ENCODE data around the gene COPB1. TPM values are rescaled to one million over a fixed set of nuclear protein-coding genes. Genes with fewer than 3 reads are reported as not detected.

Gene COPB1
- total RNA-seq, 1 experiment from 2014 or later = 333 TPM

DNA sequence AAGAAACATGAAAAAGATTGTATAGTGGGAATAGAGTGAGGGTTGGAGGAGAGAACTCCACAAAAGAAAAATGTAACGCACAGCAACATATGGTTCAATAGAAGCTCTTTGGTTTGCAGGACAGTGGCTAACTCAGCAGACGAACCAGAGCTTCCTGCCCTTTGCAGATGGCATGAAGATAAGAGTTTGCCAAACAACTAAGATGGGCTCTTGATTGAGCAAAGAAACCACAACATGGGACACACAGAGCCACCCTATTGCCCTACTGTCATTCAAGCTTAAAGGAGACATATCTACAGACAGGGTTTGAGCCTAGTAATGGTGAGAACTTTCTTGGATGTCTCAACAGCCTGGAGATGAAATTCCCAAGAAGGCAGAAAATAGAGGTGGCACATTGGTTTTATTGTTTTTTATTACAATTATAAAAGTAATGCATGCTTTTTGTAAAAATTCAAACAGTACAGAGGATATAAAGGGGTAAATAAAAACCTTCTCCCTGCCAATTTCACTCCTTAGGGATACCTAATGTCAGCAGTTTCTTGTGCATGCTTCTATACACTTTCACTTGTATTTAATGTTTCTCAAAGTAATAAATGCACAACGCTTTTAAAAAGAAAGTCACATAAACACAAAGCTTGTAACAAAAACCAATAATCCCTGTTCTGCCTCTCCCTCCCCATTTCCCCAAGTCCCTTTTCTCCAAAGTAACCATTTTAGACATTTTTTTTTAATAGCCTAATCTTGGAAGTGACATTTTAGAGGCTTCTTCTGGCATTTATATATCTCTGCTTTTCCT lies 63.7 kb downstream of the COPB1 start:
- DNase-seq (ENCODE audit: low spot score) = no peak

GRCh38 chr11:14425621-14426020 lies 74.0 kb downstream of the COPB1 start:
- DNase-seq (ENCODE audit: low spot score) = no peak

DNA sequence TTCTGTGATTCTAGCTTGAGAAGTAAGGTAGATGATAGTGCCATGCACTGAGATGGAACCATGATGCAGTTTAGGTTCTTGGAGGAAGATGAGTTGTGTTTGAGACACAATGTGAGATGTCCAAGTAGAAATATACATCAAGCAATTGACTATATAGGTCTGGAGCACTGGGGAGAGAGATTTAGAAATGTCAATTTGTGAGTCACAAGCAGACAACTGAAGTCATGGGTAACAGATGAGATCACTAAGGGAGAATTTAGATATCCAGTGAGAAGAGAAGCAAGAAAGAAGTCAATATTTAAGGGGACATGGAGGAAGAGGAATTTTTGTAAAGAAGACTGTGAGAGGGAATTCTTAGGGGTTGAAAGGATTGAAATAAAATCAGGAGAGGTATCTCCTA lies 75.5 kb downstream of the COPB1 start:
- DNase-seq (ENCODE audit: low spot score) = peak; percentile 56

GRCh38 chr11:14423633-14424032 lies 76.0 kb downstream of the COPB1 start:
- DNase-seq (ENCODE audit: low spot score) = peak; percentile 60

DNA sequence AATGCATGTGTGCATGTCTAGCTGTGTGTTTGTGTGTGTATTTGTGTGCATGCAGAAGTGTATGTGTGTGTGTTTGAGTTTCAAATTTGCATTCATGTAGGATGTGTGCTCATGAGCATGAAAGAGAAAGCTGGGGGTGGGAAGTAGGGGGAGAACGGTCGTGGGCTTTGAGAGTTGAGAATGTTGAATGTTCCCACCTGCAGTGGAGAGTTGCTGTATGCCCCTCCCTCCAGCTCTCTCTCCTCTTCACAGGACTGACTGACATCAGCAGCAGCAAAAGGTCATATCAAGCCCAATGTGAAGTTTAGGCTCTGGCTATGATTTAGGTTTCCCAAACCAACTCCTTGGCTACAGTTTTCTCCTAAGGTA lies 76.8 kb downstream of the COPB1 start:
- peak; percentile 38 for DNase-seq (ENCODE audit: low spot score)

GRCh38 chr11:14422052-14422813 lies 77.4 kb downstream of the COPB1 start:
- DNase-seq (ENCODE audit: low spot score) = peak; percentile 98

DNA sequence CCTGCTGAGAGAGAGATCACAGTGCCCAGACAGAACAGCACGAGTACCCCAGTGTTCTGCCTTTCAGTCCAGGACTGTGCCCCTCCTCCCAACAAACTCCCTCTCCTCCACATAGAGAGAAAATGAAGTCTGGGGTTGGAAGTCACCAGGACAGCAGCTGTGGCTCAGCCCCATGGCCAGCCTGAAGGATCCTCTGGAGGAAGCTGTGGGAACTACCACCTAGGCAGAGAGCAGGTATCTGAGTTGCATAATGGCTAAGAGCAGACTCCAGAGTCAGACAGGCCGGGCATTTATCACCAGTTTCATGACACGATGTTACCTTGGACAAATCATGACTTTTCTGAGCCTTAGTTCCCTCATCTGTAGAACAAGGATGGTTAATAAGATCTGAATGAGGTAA lies 79.4 kb downstream of the COPB1 start:
- DNase-seq (ENCODE audit: low spot score) = no peak

- DNase-seq (ENCODE audit: low spot score) = peak; percentile 58
These were observed 80.7 kb downstream of the COPB1 start for GRCh38 chr11:14418801-14419417.

DNA sequence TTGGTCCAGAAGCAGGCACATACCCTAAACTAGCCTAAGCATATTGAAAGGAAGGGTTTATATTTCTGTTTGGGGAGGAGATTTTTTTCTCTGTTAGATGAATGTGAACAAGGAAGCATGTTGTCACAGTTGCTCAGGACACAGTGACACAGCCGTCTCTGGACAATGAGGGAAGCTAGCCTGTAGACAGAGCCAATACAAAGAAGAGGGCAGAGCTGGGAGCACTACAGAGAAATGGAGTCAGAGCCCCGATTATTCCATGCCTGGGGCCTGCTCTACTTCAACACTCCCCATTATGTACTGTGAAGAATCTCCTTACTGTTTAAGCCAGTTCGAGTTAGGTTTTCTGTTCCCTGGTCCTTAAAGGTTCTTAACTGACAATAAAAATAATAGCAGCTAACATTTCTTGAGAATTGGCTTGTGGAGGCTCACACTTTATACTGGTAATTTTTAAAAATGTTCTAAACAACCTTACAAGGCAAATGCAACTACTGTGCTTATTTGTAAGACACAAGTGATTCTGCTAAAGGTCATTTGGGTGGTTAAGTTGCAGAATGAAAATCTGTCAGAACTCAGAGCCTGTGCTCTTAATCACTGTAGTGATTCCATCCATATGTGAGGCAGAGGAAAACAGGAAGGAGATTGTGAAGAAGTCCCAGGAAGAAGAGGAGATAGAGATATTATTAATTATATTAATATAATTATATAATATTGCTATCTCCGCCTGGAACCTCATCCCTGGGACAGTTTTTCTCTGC lies 81.8 kb downstream of the COPB1 start:
- DNase-seq (ENCODE audit: low spot score) = no peak

GRCh38 chr11:14417186-14417585 lies 82.4 kb downstream of the COPB1 start:
- no peak for DNase-seq (ENCODE audit: low spot score)

GRCh38 chr11:14414470-14415461 lies 84.8 kb downstream of the COPB1 start:
- peak; percentile 76 for DNase-seq (ENCODE audit: low spot score)

DNA sequence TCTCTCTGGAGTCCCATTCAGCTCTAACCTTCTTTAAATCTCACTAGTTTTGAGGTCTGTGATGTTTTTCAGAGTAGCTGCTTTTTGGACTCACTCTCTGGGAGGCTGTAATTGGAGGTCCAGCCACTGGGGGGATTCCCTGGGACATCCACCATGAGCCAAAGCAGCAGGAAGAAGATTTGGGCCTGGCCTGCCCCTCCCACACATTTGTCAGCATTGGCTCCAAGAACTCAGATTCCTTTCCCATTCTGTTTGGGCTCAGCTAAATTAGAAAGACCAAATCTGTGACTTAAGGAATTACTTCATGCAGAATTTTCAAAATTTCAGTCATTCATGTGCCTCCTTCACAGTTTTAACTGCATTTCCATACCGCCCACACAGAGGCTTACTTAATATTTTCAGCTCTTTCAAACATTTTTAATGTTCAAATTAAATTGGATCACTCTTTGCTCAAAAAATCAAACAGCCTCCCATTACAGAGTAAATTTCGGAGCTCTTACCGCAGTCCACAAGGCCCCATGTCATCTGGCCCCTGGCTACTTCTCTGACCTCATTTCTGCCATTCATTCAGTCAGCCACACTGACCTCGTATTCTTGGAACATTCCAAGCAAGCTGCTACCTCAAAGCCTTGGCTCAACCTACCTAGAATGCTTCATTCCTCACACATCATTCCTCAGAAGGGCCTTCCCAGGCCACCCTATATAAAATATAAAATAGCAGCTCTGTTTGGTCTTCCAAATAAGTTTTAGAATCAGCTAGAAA lies 86.1 kb downstream of the COPB1 start:
- DNase-seq (ENCODE audit: low spot score) = no peak

- peak; percentile 57 for DNase-seq (ENCODE audit: low spot score)
These were observed 87.8 kb downstream of the COPB1 start for GRCh38 chr11:14411818-14412217.

GRCh38 chr11:14409891-14410290 lies 89.7 kb downstream of the COPB1 start:
- no peak for DNase-seq (ENCODE audit: low spot score)

GRCh38 chr11:14408612-14409011 lies 91.0 kb downstream of the COPB1 start:
- no peak for DNase-seq (ENCODE audit: low spot score)

Other genes starting within 250 kb of the COPB1 start
- gene RRAS2, start 140.6 kb downstream of the COPB1 start, total RNA-seq (2014; rRNA removed; shearing (Covaris generic)) = 117 and 138 TPM in 2 replicates
- 438 and 448 TPM in 2 replicates for gene PSMA1, start 20.6 kb upstream of the COPB1 start, total RNA-seq (2014; rRNA removed; shearing (Covaris generic))
- 0.43 and 0.96 TPM in 2 replicates for gene PDE3B, start 144.0 kb upstream of the COPB1 start, total RNA-seq (2014; rRNA removed; shearing (Covaris generic))